Gastrocnemius medialis (tissue), 4 donors: ENCODE measurements around the gene GNAI2. TPM values are rescaled to one million over a fixed set of nuclear protein-coding genes. Genes with fewer than 3 reads are reported as not detected.

ENCODE experiments used
- ATAC-seq, 2 donors: fragments of 150-250 bp; one replicate each; pipeline ENCODE4 v1.9.1; 2016
- DNase-seq, 2 donors: peaks; one replicate each; pipeline ENCODE4 v3.0.0-alpha.2; 2019
- H3K27ac ChIP-seq, 4 donors: fragments of 200-600 bp; sonication (generic); 1 replicate in 1 of 4; 2 replicates in 3 of 4; pipeline ENCODE4 v1.5.1; 2016 to 2018; ENCODE audit warnings: mild to moderate bottlenecking in 2 of 4, moderate library complexity in 1 of 4
- H3K27me3 ChIP-seq, 3 donors: fragments of 200-600 bp; sonication (generic) in 2 of 3; 1 replicate in 1 of 3; 2 replicates in 2 of 3; pipeline versions ENCODE4 v1.5.1 to v1.6.0; 2016 to 2019; ENCODE audit warnings: mild to moderate bottlenecking in 1 of 3, moderate library complexity in 1 of 3
- H3K36me3 ChIP-seq, 2 donors: fragments of 200-600 bp; sonication (generic) in 1 of 2; one replicate each; pipeline ENCODE4 v1.5.1; 2017 to 2018
- H3K4me1 ChIP-seq, 2 donors: fragments of 200-600 bp; sonication (generic) in 1 of 2; one replicate each; pipeline ENCODE4 v1.5.1; 2016 to 2017; ENCODE audit warnings: mild to moderate bottlenecking in 2 of 2
- H3K4me3 ChIP-seq, 4 donors: fragments of 200-600 bp; sonication (generic) in 3 of 4; 1 replicate in 1 of 4; 2 replicates in 3 of 4; pipeline ENCODE4 v1.5.1; 2016 to 2019; ENCODE audit warnings: mild to moderate bottlenecking in 2 of 4
- H3K9me3 ChIP-seq, 3 donors: fragments of 200-600 bp; sonication (generic) in 2 of 3; 1 replicate in 1 of 3; 2 replicates in 2 of 3; pipeline ENCODE4 v1.5.1; 2016 to 2019
- CTCF ChIP-seq, 5 experiments: fragments of 450-650 bp in 3 of 5; fragments of 200-600 bp in 2 of 5; sonication (generic) in 2 of 5; IDR thresholded peaks in 4 of 5; conservative IDR thresholded peaks in 1 of 5; 1 replicate in 4 of 5; 2 replicates in 1 of 5; pipeline ENCODE4 v1.5.1; 2016 to 2019; ENCODE audit warnings: antibody characterized with exemption in 5 of 5, mild to moderate bottlenecking in 3 of 5, moderate library complexity in 3 of 5
- POLR2A ChIP-seq, 2 donors: fragments of 450-650 bp; IDR thresholded peaks; one replicate each; pipeline ENCODE4 v1.6.1; 2017; ENCODE audit warnings: antibody characterized with exemption in 2 of 2, mild to moderate bottlenecking in 2 of 2, moderate library complexity in 2 of 2
- in situ Hi-C, 4 donors: fragments of 200-750 bp; cut with MboI; loops; one replicate each; pipeline versions ENCODE4 v1.15.0 to v1.8.0; 2017; ENCODE audit warnings: low sequenced_read_pairs in 4 of 4
- intact Hi-C: fragments of 100-400 bp; cut with DNase I; formaldehyde crosslinking; loops from one replicate; pipeline ENCODE4 v1.15.1; 2023; ENCODE audit warnings: low total_unique reads
- total RNA-seq, 4 donors: library from RNA; depleted of rRNA; stranded (reverse); fragments of >200 nt; gene quantifications; one replicate each; pipeline versions ENCODE4 v1.1.0 to v1.2.3, GENCODE V29; 2016

The GNAI2 gene
- total RNA-seq, 4 donors from 2014 or later: 26.7 to 67.8 (median 39.8) TPM

GRCh38 chr3:50241163-50241562 lies 5.2 kb downstream of the GNAI2 start:
- Histone ChIP-seq H3K36me3 (no peaks in the 10 kb centered on the region), H3K4me1 (peaks cover 60 to 90% of the 10 kb centered on the region in 2 donors), H3K4me3 (no peak overlapping the region), H3K27ac (peak overlapping the region; percentile 87 to 96 (median 87)), H3K27me3 (no peaks in the 10 kb centered on the region), H3K9me3 (no peaks in the 10 kb centered on the region)
- TF ChIP-seq POLR2A (IDR thresholded peaks at IDR 0.05): no peak
- TF ChIP-seq CTCF (IDR thresholded peaks at IDR 0.05 in 4 of 5, conservative IDR thresholded peaks at IDR 0.05 in 1 of 5): no peak
- in situ Hi-C loops: no loop called here
- DNase-seq (no peak), ATAC-seq (no peak)
- intact Hi-C loops: no loop called here

- Histone ChIP-seq H3K27ac (peak overlapping the region; percentile 87 to 96 (median 87)), H3K4me3 (peak overlapping the region in 1 of 4 donors; percentile 1), H3K36me3 (no peaks in the 10 kb centered on the region), H3K9me3 (no peaks in the 10 kb centered on the region), H3K4me1 (peaks cover 63 to 90% of the 10 kb centered on the region in 2 donors), H3K27me3 (no peaks in the 10 kb centered on the region)
- in situ Hi-C loops (no loop called here), intact Hi-C loops (no loop called here)
- no peak for TF ChIP-seq CTCF (IDR thresholded peaks at IDR 0.05 in 4 of 5, conservative IDR thresholded peaks at IDR 0.05 in 1 of 5)
- TF ChIP-seq POLR2A (IDR thresholded peaks at IDR 0.05): no peak
- ATAC-seq: no peak
- no peak for DNase-seq
Measured at GRCh38 chr3:50241713-50242380, 5.8 kb downstream of the GNAI2 start.

- DNase-seq: no peak
- intact Hi-C loops (no loop called here), in situ Hi-C loops (no loop called here)
- TF ChIP-seq CTCF (IDR thresholded peaks at IDR 0.05 in 4 of 5, conservative IDR thresholded peaks at IDR 0.05 in 1 of 5) (no peak), POLR2A (IDR thresholded peaks at IDR 0.05) (no peak)
- H3K27ac ChIP-seq: peak overlapping the region; percentile 87 to 96 (median 87)
- peaks cover 65 to 90% of the 10 kb centered on the region in 2 donors for H3K4me1 ChIP-seq
- H3K4me3 ChIP-seq: peak overlapping the region in 1 of 4 donors; percentile 1
- no peak for ATAC-seq
- no peaks in the 10 kb centered on the region for H3K36me3 ChIP-seq
- no peaks in the 10 kb centered on the region for H3K27me3 ChIP-seq
- H3K9me3 ChIP-seq: no peaks in the 10 kb centered on the region
Measured at GRCh38 chr3:50242381-50242770, 6.4 kb downstream of the GNAI2 start.

GRCh38 chr3:50242851-50243542 lies 7.0 kb downstream of the GNAI2 start:
- Histone ChIP-seq H3K36me3 (no peaks in the 10 kb centered on the region), H3K27ac (peak overlapping the region; percentile 87 to 96 (median 87)), H3K4me3 (peak overlapping the region in 1 of 4 donors; percentile 3), H3K4me1 (peaks cover 71 to 89% of the 10 kb centered on the region in 2 donors), H3K27me3 (no peaks in the 10 kb centered on the region), H3K9me3 (no peaks in the 10 kb centered on the region)
- in situ Hi-C loops: no loop called here
- peak; percentile 49 to 58 for DNase-seq
- TF ChIP-seq CTCF (IDR thresholded peaks at IDR 0.05 in 4 of 5, conservative IDR thresholded peaks at IDR 0.05 in 1 of 5) (no peak), POLR2A (IDR thresholded peaks at IDR 0.05) (no peak)
- intact Hi-C loops: no loop called here
- ATAC-seq: no peak
